Adrenal gland (tissue), 5 donors: ENCODE data around the gene JSRP1.

Source experiments
- POLR2A ChIP-seq, 2 donors: fragments of 450-650 bp; IDR thresholded peaks; one replicate each; pipeline ENCODE4 v1.6.1; 2017; ENCODE audit warnings: antibody characterized with exemption in 2 of 2, mild to moderate bottlenecking in 2 of 2, moderate library complexity in 1 of 2
- TF ChIP-seq, protein P1 (sequence below), 6 experiments: fragments of 450-650 bp in 4 of 6; fragments of 200-600 bp in 2 of 6; sonication (generic) in 1 of 6; IDR thresholded peaks; 1 replicate in 5 of 6; 2 replicates in 1 of 6; pipeline versions ENCODE4 v1.5.1 to v1.8.0; 2016 to 2021; ENCODE audit warnings: antibody characterized with exemption in 6 of 6, mild to moderate bottlenecking in 2 of 6, moderate library complexity in 1 of 6
- donor health status: DM: no; HTN: no; CAD: no.

GRCh38 chr19:2232286-2233151 is 23.7 kb downstream of the JSRP1 start:
- TF ChIP-seq, protein P1, sequence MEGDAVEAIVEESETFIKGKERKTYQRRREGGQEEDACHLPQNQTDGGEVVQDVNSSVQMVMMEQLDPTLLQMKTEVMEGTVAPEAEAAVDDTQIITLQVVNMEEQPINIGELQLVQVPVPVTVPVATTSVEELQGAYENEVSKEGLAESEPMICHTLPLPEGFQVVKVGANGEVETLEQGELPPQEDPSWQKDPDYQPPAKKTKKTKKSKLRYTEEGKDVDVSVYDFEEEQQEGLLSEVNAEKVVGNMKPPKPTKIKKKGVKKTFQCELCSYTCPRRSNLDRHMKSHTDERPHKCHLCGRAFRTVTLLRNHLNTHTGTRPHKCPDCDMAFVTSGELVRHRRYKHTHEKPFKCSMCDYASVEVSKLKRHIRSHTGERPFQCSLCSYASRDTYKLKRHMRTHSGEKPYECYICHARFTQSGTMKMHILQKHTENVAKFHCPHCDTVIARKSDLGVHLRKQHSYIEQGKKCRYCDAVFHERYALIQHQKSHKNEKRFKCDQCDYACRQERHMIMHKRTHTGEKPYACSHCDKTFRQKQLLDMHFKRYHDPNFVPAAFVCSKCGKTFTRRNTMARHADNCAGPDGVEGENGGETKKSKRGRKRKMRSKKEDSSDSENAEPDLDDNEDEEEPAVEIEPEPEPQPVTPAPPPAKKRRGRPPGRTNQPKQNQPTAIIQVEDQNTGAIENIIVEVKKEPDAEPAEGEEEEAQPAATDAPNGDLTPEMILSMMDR (IDR thresholded peaks at IDR 0.05): no peak
- no peak for TF ChIP-seq POLR2A (IDR thresholded peaks at IDR 0.05)
